ENCODE measurements around the gene RAD51B.

DNA sequence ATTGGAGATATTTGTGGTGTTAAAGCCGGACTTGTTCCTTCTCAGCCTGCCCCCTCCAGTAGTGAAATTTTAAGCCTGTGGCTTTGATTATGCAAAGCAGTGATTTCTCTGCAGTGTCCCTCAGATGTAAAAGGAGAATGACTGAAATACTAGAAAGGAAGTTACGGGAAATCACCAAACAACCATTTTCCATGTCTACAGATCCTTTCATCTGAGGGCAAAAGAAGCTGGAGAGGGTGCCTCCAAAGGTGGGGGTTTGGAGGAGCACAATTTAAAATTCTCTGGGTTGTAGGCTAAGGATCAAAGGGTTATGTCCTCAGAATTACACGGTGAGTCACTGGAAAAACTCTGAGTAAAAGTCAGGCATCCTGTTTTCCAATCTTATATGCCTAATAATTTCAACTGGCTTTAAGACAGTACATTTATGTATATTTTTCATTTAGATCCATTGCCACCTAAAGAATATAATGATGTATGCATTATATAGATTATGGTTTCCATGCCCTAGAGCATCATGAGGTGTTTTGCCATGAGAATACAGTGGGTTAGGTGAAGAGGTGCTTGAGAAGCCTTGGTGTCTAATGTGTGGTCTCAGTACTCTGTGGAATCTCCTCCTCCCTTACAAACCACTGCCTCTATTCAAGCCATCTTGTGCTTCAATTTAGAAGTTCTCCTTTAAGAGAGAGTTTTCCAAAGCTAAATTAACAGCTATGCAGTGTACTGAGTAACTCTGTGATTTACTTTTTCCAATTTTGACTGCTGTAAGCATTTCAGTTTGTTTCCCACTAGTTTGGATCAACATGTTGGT lies 362.1 kb downstream of the RAD51B start:
- TF ChIP-seq, protein P1, sequence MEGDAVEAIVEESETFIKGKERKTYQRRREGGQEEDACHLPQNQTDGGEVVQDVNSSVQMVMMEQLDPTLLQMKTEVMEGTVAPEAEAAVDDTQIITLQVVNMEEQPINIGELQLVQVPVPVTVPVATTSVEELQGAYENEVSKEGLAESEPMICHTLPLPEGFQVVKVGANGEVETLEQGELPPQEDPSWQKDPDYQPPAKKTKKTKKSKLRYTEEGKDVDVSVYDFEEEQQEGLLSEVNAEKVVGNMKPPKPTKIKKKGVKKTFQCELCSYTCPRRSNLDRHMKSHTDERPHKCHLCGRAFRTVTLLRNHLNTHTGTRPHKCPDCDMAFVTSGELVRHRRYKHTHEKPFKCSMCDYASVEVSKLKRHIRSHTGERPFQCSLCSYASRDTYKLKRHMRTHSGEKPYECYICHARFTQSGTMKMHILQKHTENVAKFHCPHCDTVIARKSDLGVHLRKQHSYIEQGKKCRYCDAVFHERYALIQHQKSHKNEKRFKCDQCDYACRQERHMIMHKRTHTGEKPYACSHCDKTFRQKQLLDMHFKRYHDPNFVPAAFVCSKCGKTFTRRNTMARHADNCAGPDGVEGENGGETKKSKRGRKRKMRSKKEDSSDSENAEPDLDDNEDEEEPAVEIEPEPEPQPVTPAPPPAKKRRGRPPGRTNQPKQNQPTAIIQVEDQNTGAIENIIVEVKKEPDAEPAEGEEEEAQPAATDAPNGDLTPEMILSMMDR (conservative IDR thresholded peaks at IDR 0.05; ENCODE audit: low read depth, low read length) = no peak
- no peak for TF ChIP-seq EZH2 (IDR thresholded peaks at IDR 0.05; ENCODE audit: low read length, unreplicated experiment)

Data from PC-3 (cell line).